Measurements from ENCODE around the gene ARID1B. TPM values are rescaled to one million over a fixed set of nuclear protein-coding genes. Genes with fewer than 3 reads are reported as not detected.

The ARID1B gene
- total RNA-seq, 1 donor = 55.0 TPM

DNA sequence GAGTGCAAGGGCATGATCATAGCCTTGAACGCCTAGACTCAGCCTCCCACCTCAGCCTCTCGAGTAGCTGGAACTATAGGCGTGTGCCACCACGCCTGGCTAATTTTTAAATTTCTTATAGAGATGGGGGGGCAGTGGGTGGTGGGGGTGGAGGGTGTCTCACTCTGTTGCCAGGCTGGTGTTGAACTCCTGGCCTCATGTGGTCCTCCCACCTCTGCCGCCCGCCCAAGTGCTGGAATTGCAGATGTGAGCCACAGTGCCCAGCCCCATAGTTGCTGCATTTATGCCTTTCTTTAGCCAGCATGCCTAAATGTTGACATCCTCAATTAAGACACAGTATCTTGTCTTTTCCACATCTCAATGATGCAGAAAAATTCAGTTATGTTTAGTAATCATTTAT is 171.1 kb downstream of the ARID1B start:
- no peaks in the 10 kb centered on the region for H3K27me3 ChIP-seq (ENCODE audit: insufficient read depth, low read length)
- peaks cover 12% of the 10 kb centered on the region for H4K20me1 ChIP-seq (ENCODE audit: insufficient read depth, low read length)
- H3K36me3 ChIP-seq (ENCODE audit: insufficient read depth, low read length) = no peaks in the 10 kb centered on the region
- peaks cover 69% of the 10 kb centered on the region for H3K79me2 ChIP-seq (ENCODE audit: insufficient read depth, low read length)
- no peak for DNase-seq (ENCODE audit: insufficient read length, low spot score, missing footprints)
- no peaks in the 10 kb centered on the region for H3K9me3 ChIP-seq (ENCODE audit: low read depth, low read length)
- H2AFZ ChIP-seq (ENCODE audit: low read length) = no peak overlapping the region
- TF ChIP-seq, protein P1, sequence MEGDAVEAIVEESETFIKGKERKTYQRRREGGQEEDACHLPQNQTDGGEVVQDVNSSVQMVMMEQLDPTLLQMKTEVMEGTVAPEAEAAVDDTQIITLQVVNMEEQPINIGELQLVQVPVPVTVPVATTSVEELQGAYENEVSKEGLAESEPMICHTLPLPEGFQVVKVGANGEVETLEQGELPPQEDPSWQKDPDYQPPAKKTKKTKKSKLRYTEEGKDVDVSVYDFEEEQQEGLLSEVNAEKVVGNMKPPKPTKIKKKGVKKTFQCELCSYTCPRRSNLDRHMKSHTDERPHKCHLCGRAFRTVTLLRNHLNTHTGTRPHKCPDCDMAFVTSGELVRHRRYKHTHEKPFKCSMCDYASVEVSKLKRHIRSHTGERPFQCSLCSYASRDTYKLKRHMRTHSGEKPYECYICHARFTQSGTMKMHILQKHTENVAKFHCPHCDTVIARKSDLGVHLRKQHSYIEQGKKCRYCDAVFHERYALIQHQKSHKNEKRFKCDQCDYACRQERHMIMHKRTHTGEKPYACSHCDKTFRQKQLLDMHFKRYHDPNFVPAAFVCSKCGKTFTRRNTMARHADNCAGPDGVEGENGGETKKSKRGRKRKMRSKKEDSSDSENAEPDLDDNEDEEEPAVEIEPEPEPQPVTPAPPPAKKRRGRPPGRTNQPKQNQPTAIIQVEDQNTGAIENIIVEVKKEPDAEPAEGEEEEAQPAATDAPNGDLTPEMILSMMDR (IDR thresholded peaks at IDR 0.05; ENCODE audit: extremely low read depth, low read depth, low read length) = no peak
- H3K4me3 ChIP-seq (ENCODE audit: insufficient read depth, low read length) = no peak overlapping the region
- H3K4me2 ChIP-seq (ENCODE audit: insufficient read depth, low read length) = no peak overlapping the region
- peaks cover 49% of the 10 kb centered on the region for H3K4me1 ChIP-seq (ENCODE audit: insufficient read depth, low read length)
- peak overlapping the region; percentile 75 for H3K27ac ChIP-seq (ENCODE audit: low read depth, low read length)

DNA sequence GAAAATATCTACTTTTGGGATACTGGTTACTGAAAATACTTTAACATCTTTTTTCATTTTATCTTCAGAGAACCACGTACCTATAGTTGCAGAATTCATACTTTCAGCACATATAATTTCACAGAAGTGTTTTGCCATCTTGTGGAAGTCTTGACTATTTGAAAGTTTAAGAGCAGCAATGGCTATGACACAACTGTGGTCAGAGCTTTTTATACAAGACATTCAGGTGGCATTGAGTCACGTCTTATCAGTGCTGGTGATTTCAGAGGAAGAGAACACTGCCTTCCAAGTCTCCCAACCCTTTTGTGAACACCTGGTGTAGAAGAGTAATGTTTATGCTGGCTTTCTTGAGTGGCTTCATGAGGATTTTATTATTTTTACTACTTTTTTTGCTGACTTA is 171.6 kb downstream of the ARID1B start:
- no peak for DNase-seq (ENCODE audit: insufficient read length, low spot score, missing footprints)
- Histone ChIP-seq H3K4me2 (ENCODE audit: insufficient read depth, low read length) (peak overlapping the region; percentile 59), H3K27ac (ENCODE audit: low read depth, low read length) (peak overlapping the region; percentile 75), H3K79me2 (ENCODE audit: insufficient read depth, low read length) (peaks cover 66% of the 10 kb centered on the region), H3K9me3 (ENCODE audit: low read depth, low read length) (no peaks in the 10 kb centered on the region), H3K27me3 (ENCODE audit: insufficient read depth, low read length) (no peaks in the 10 kb centered on the region), H2AFZ (ENCODE audit: low read length) (no peak overlapping the region), H3K4me1 (ENCODE audit: insufficient read depth, low read length) (peaks cover 50% of the 10 kb centered on the region), H3K36me3 (ENCODE audit: insufficient read depth, low read length) (no peaks in the 10 kb centered on the region), H4K20me1 (ENCODE audit: insufficient read depth, low read length) (peaks cover 12% of the 10 kb centered on the region), H3K4me3 (ENCODE audit: insufficient read depth, low read length) (no peak overlapping the region)
- TF ChIP-seq, protein P1 (IDR thresholded peaks at IDR 0.05; ENCODE audit: extremely low read depth, low read depth, low read length) = no peak

GRCh38 chr6:156949376-156949775 is 172.2 kb downstream of the ARID1B start:
- DNase-seq (ENCODE audit: insufficient read length, low spot score, missing footprints) = no peak
- peaks cover 8% of the 10 kb centered on the region for H4K20me1 ChIP-seq (ENCODE audit: insufficient read depth, low read length)
- TF ChIP-seq, protein P1 (IDR thresholded peaks at IDR 0.05; ENCODE audit: extremely low read depth, low read depth, low read length) = no peak

DNA sequence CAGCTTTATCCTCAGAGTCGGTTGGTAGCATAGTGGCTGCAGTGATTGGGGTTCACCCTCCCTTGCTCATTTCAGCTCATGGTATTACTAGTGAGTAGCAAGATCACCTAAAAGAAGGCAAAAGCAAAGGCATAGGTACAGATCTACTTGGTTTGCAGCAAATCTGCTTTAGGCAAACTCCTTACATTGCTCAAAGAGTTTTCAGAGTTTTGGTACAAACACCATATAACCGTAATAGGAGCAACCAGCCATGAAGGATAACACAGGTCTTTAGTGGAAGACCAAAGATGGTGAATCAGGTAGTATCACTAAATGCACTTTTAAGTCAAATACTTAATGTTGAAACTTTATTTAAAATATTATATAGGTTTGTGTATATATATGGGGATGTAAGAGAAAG is 172.9 kb downstream of the ARID1B start:
- TF ChIP-seq, protein P1 (IDR thresholded peaks at IDR 0.05; ENCODE audit: extremely low read depth, low read depth, low read length) = no peak
- Histone ChIP-seq H3K9me3 (ENCODE audit: low read depth, low read length) (no peaks in the 10 kb centered on the region), H3K36me3 (ENCODE audit: insufficient read depth, low read length) (no peaks in the 10 kb centered on the region), H3K4me2 (ENCODE audit: insufficient read depth, low read length) (no peak overlapping the region), H3K27me3 (ENCODE audit: insufficient read depth, low read length) (no peaks in the 10 kb centered on the region), H3K27ac (ENCODE audit: low read depth, low read length) (no peak overlapping the region), H3K79me2 (ENCODE audit: insufficient read depth, low read length) (peaks cover 68% of the 10 kb centered on the region), H3K4me1 (ENCODE audit: insufficient read depth, low read length) (peaks cover 57% of the 10 kb centered on the region), H3K4me3 (ENCODE audit: insufficient read depth, low read length) (no peak overlapping the region), H4K20me1 (ENCODE audit: insufficient read depth, low read length) (peaks cover 5% of the 10 kb centered on the region), H2AFZ (ENCODE audit: low read length) (no peak overlapping the region)
- no peak for DNase-seq (ENCODE audit: insufficient read length, low spot score, missing footprints)

More at GRCh38 chr6:156949376-156949775, 172.2 kb downstream of the ARID1B start:
- Histone ChIP-seq H3K27me3 (ENCODE audit: insufficient read depth, low read length) (no peaks in the 10 kb centered on the region), H3K36me3 (ENCODE audit: insufficient read depth, low read length) (no peaks in the 10 kb centered on the region), H2AFZ (ENCODE audit: low read length) (no peak overlapping the region), H3K4me2 (ENCODE audit: insufficient read depth, low read length) (peak overlapping the region; percentile 59), H3K79me2 (ENCODE audit: insufficient read depth, low read length) (peaks cover 65% of the 10 kb centered on the region), H3K4me1 (ENCODE audit: insufficient read depth, low read length) (peaks cover 56% of the 10 kb centered on the region), H3K27ac (ENCODE audit: low read depth, low read length) (peak overlapping the region; percentile 75), H3K4me3 (ENCODE audit: insufficient read depth, low read length) (no peak overlapping the region), H3K9me3 (ENCODE audit: low read depth, low read length) (no peaks in the 10 kb centered on the region)
